B cell (primary cell): ENCODE data around the gene RBMX. TPM values are rescaled to one million over a fixed set of nuclear protein-coding genes. Genes with fewer than 3 reads are reported as not detected.

ENCODE experiments used
- ATAC-seq: fragments of 200-7000 bp; cut with Tn5 transposase; one replicate; pipeline ENCODE4 v1.10.0; 2021; ENCODE audit warnings: low read depth, mild to moderate bottlenecking, moderate number of reproducible peaks, moderate library complexity
- CTCF ChIA-PET: fragments of 350-600 bp; sonication (Branson Sonifier 250); formaldehyde crosslinking; loops from one replicate; lab custom pipeline; 2021; ENCODE audit warnings: antibody characterized with exemption, inconsistent platforms; lab: Charles Lee
- POLR2A ChIA-PET: fragments of 350-600 bp; sonication (Branson Sonifier 250); formaldehyde crosslinking; loops from one replicate; lab custom pipeline; 2021; ENCODE audit warnings: antibody characterized with exemption; lab: Charles Lee
- DNase-seq: peaks from one replicate; pipeline ENCODE4 v3.0.0; 2013
- H2AFZ ChIP-seq: 2 replicates; pipeline ENCODE4 v1.6.1; 2012; ENCODE audit warnings: mild to moderate bottlenecking, low read depth, low read length; ENCODE audit not compliant: insufficient read depth, poor library complexity, severe bottlenecking
- H3K27ac ChIP-seq, 2 donors: 1 replicate in 1 of 2; 2 replicates in 1 of 2; pipeline ENCODE4 v1.5.1; 2012 to 2013; ENCODE audit warnings: low read length in 2 of 2, mild to moderate bottlenecking in 2 of 2, moderate library complexity in 1 of 2
- H3K27me3 ChIP-seq, 4 experiments: fragments of 200-600 bp in 1 of 4; sonication (generic) in 1 of 4; replicated peaks in 1 of 4; 1 replicate in 2 of 4; 2 replicates in 2 of 4; pipeline versions ENCODE4 v1.6.1 to v1.7.0; 2013 to 2016; ENCODE audit warnings: low read length in 3 of 4, mild to moderate bottlenecking in 2 of 4, mixed read lengths in 1 of 4, moderate library complexity in 1 of 4; ENCODE audit not compliant: insufficient read depth in 4 of 4, control insufficient read depth in 3 of 4; ENCODE audit errors: control extremely low read depth in 1 of 4
- H3K36me3 ChIP-seq, 2 experiments: replicated peaks in 1 of 2; 1 replicate in 1 of 2; 2 replicates in 1 of 2; pipeline versions ENCODE4 v1.6.1 to v1.7.1; 2013; ENCODE audit warnings: low read length in 1 of 2; ENCODE audit not compliant: insufficient read depth in 2 of 2, control insufficient read depth in 1 of 2; ENCODE audit errors: control extremely low read depth in 1 of 2, extremely low read depth in 1 of 2
- H3K4me1 ChIP-seq, 2 donors: fragments of 200-600 bp in 1 of 2; sonication (generic) in 1 of 2; 1 replicate in 1 of 2; 2 replicates in 1 of 2; pipeline versions ENCODE4 v1.5.1 to v1.6.1; 2013 to 2017; ENCODE audit warnings: low read length in 2 of 2; ENCODE audit not compliant: control insufficient read depth in 2 of 2, insufficient read depth in 2 of 2
- H3K4me2 ChIP-seq: replicated peaks from 2 replicates; pipeline ENCODE3; 2012; ENCODE audit warnings: mild to moderate bottlenecking, low read depth, low read length; ENCODE audit not compliant: poor library complexity, severe bottlenecking
- H3K4me3 ChIP-seq, 5 experiments: fragments of 200-600 bp in 1 of 5; sonication (generic) in 1 of 5; 1 replicate in 3 of 5; 2 replicates in 2 of 5; pipeline versions ENCODE4 v1.5.1 to v1.7.0; 2011 to 2016; ENCODE audit warnings: low read length in 4 of 5, mild to moderate bottlenecking in 4 of 5, low read depth in 2 of 5, control low read depth in 1 of 5, moderate library complexity in 1 of 5; ENCODE audit not compliant: insufficient read depth in 1 of 5; ENCODE audit errors: control extremely low read depth in 1 of 5, extremely low read depth in 1 of 5
- H3K79me2 ChIP-seq: fragments of 200-600 bp; sonication (generic); one replicate; pipeline ENCODE4 v1.6.0; 2016; ENCODE audit warnings: low read length; ENCODE audit not compliant: control insufficient read depth, insufficient read depth
- H3K9ac ChIP-seq: fragments of 200-600 bp; sonication (generic); 2 replicates; pipeline ENCODE4 v1.6.1; 2017; ENCODE audit warnings: mild to moderate bottlenecking, low read length, moderate library complexity
- H3K9me3 ChIP-seq, 3 donors: one replicate each; pipeline versions ENCODE4 v1.6.1 to v1.7.1; 2013; ENCODE audit warnings: low read length in 2 of 3; ENCODE audit not compliant: control insufficient read depth in 2 of 3, insufficient read depth in 1 of 3; ENCODE audit errors: control extremely low read depth in 1 of 3
- H4K20me1 ChIP-seq: 2 replicates; pipeline ENCODE4 v1.6.0; 2012; ENCODE audit warnings: mild to moderate bottlenecking, low read length; ENCODE audit not compliant: insufficient read depth, control insufficient read depth, poor library complexity, severe bottlenecking
- H3K27ac Mint-ChIP-seq: one replicate; pipeline ENCODE4 v1.8.0; 2021; ENCODE audit warnings: mixed read lengths
- H3K27me3 Mint-ChIP-seq: one replicate; pipeline ENCODE4 v1.8.0; 2021; ENCODE audit warnings: mixed read lengths
- H3K4me1 Mint-ChIP-seq: one replicate; pipeline ENCODE4 v1.8.0; 2021; ENCODE audit warnings: mixed read lengths
- H3K4me3 Mint-ChIP-seq: one replicate; pipeline ENCODE4 v1.8.0; 2021; ENCODE audit warnings: mixed read lengths
- H3K9me3 Mint-ChIP-seq: one replicate; pipeline ENCODE4 v1.8.0; 2022; ENCODE audit warnings: mixed read lengths; ENCODE audit not compliant: insufficient read depth
- CTCF ChIP-seq: fragments of 200-600 bp; IDR thresholded peaks from one replicate; pipeline ENCODE4 v1.8.0; 2022; ENCODE audit warnings: antibody characterized with exemption, mild to moderate bottlenecking
- EZH2 ChIP-seq: IDR thresholded peaks from 2 replicates; pipeline ENCODE4 v1.6.1; 2012; ENCODE audit warnings: borderline replicate concordance, low read depth, mild to moderate bottlenecking, moderate library complexity, low read length; ENCODE audit not compliant: insufficient read depth, poor library complexity, severe bottlenecking
- WGBS: methylation state at CpG from one replicate; pipeline ENCODE4 v1.1.5; 2013; ENCODE audit warnings: missing lambda C conversion rate; ENCODE audit not compliant: insufficient coverage; 5-methylcytosine and 5-hydroxymethylcytosine counted together
- intact Hi-C: fragments of 100-400 bp; cut with micrococcal nuclease; formaldehyde crosslinking; loops from one replicate; pipeline ENCODE4 v1.10.0; 2022
- polyA plus RNA-seq: library from polyadenylated mRNA; depleted of rRNA; stranded (reverse); fragments of >200 nt; gene quantifications from 2 replicates; pipeline ENCODE4 v1.2.3, GENCODE V29; 2012
- total RNA-seq, 2 donors: library from RNA; stranded (reverse); fragments of 120-200 nt in 1 of 2; gene quantifications; 1 replicate in 1 of 2; 2 replicates in 1 of 2; pipeline versions ENCODE4 v1.2.3 to v1.2.4, GENCODE V29; 2013 to 2022

RBMX gene
- total and polyA plus RNA-seq, 2 donors (not counting 1 experiment from before 2014, with no cell fraction given) = 164 to 239 TPM

GRCh38 chrX:136850441-136851175 lies 29.9 kb downstream of the RBMX start:
- Histone ChIP-seq H3K27me3 (no peaks in the 10 kb centered on the region), H3K9me3 (no peaks in the 10 kb centered on the region), H3K27ac (no peak overlapping the region), H3K4me3 (no peak overlapping the region), H3K4me2 (no peak overlapping the region), H3K79me2 (no peaks in the 10 kb centered on the region), H4K20me1 (no peaks in the 10 kb centered on the region), H3K36me3 (peaks cover 0 to 9% of the 10 kb centered on the region in 2 experiments), H3K9ac (no peak overlapping the region), H3K4me1 (no peaks in the 10 kb centered on the region), H2AFZ (no peak overlapping the region)
- 100% methylated on average over 4 of the region's 9 CpGs for WGBS
- no peak for DNase-seq
- TF ChIP-seq CTCF (no peak), EZH2 (no peak)
- no peak for ATAC-seq
- ChIA-PET POLR2A (no interaction called here), CTCF (no interaction called here)
- H3K27ac Mint-ChIP-seq = no peak overlapping the region
- no peak overlapping the region for H3K4me3 Mint-ChIP-seq
- no peaks in the 10 kb centered on the region for H3K9me3 Mint-ChIP-seq
- H3K27me3 Mint-ChIP-seq = no peaks in the 10 kb centered on the region
- intact Hi-C loops = no loop called here
- H3K4me1 Mint-ChIP-seq = peaks cover 7% of the 10 kb centered on the region

- no CpG with 5 or more reads among the region's 3 CpGs for WGBS
- H3K27ac Mint-ChIP-seq = no peak overlapping the region
- ATAC-seq (no peak), DNase-seq (no peak)
- H3K9ac ChIP-seq = no peak overlapping the region
- H4K20me1 ChIP-seq = no peaks in the 10 kb centered on the region
- H3K4me1 ChIP-seq = no peaks in the 10 kb centered on the region
- ChIA-PET CTCF (no interaction called here), POLR2A (no interaction called here)
- no peaks in the 10 kb centered on the region for H3K79me2 ChIP-seq
- H3K4me3 Mint-ChIP-seq = no peak overlapping the region
- no peak for TF ChIP-seq CTCF
- TF ChIP-seq EZH2 = no peak
- H3K9me3 ChIP-seq = no peaks in the 10 kb centered on the region
- H3K4me2 ChIP-seq = no peak overlapping the region
- H2AFZ ChIP-seq = no peak overlapping the region
- H3K27me3 Mint-ChIP-seq = no peaks in the 10 kb centered on the region
- H3K36me3 ChIP-seq = peaks cover 0 to 9% of the 10 kb centered on the region in 2 experiments
- no peak overlapping the region for H3K27ac ChIP-seq
- H3K9me3 Mint-ChIP-seq = no peaks in the 10 kb centered on the region
- no peaks in the 10 kb centered on the region for H3K27me3 ChIP-seq
- H3K4me3 ChIP-seq = no peak overlapping the region
- intact Hi-C loops = no loop called here
- H3K4me1 Mint-ChIP-seq = peaks cover 3% of the 10 kb centered on the region
Measured at GRCh38 chrX:136849395-136849794, 31.1 kb downstream of the RBMX start.
